Measurements from ENCODE around the gene RFX1. TPM values are rescaled to one million over a fixed set of nuclear protein-coding genes. Genes with fewer than 3 reads are reported as not detected.
A peak's percentile ranks its signal among the peaks of the same experiment; 100 is the strongest.

RFX1 gene
- total and polyA plus RNA-seq, 2 experiments from 2014 or later = 8.9 to 11.8 TPM

DNA sequence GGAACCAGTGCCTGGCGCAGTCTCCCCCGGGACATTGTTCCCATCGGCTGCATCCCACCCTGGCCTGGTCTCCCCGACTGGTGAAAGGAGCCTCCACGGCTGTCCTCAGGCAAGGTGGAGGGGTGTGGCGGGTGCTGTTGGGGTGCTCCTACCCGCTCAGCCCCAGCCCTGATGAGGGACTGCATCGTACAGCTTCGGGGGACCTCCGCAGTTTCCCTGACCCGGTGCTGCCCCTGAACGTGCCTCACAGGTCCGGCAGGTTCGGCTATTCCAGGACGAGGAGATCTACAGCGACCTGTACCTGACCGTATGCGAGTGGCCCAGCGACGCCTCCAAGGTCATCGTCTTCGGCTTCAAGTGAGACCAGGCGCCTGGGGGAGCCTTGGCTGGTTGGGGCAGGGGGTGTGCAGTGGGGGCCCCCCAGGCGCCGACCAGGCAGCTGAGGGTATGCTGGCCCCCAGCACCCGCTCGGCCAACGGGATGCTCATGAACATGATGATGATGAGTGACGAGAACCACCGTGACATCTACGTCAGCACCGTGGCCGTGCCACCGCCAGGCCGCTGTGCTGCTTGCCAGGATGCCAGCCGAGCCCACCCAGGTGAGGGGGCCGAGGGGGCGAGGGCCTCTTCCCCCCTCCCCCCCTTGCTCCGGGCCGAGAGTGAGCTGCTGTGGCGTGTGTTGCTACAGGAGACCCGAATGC lies 50.3 kb downstream of the RFX1 start:
- no peak overlapping the region for H3K4me3 ChIP-seq
- H3K4me1 ChIP-seq (ENCODE audit: insufficient read depth) = peaks cover 8% of the 10 kb centered on the region; the same call in 1 of the 2 replicates

More for the DNA sequence above, 50.3 kb downstream of the RFX1 start:
- ATAC-seq (no peak), DNase-seq (ENCODE audit: low spot score) (no peak)
- Histone ChIP-seq H2AFZ (no peak overlapping the region), H3K79me2 (replicated peaks; ENCODE audit: insufficient read depth) (peaks cover 17% of the 10 kb centered on the region), H3K36me3 (ENCODE audit: insufficient read depth) (peaks cover 13% of the 10 kb centered on the region; the same call in 1 of the 2 replicates), H3K9me2 (ENCODE audit: insufficient read depth) (no peaks in the 10 kb centered on the region), H3K27me3 (ENCODE audit: insufficient read depth) (no peaks in the 10 kb centered on the region), H3F3A (replicated peaks; ENCODE audit: low read depth) (0 out of 2 replicates have a peak, but pooled peaks cover 5% of the 10 kb centered on the region), H3K27ac (ENCODE audit: low read depth) (no peak overlapping the region), H3K4me2 (no peak overlapping the region), H4K20me1 (replicated peaks; ENCODE audit: insufficient read depth) (peaks cover 17% of the 10 kb centered on the region)
- Mint-ChIP-seq H3K4me1 (peaks cover 9% of the 10 kb centered on the region), H3K36me3 (ENCODE audit: low read depth) (peaks cover 48% of the 10 kb centered on the region), H3K4me3 (no peak overlapping the region), H3K9me3 (no peaks in the 10 kb centered on the region), H3K27ac (0 out of 2 replicates have a peak overlapping the region, but pooled peaks have one; percentile 23), H3K27me3 (ENCODE audit: insufficient read depth, low read depth, poor library complexity) (peaks cover 2% of the 10 kb centered on the region)
- TF ChIP-seq ZNF114 (CRISPR knock-in tag; IDR thresholded peaks at IDR 0.05) (no peak), NANOG (IDR thresholded peaks at IDR 0.05; ENCODE audit: borderline replicate concordance) (no peak)
- TF ChIP-seq, protein P1, sequence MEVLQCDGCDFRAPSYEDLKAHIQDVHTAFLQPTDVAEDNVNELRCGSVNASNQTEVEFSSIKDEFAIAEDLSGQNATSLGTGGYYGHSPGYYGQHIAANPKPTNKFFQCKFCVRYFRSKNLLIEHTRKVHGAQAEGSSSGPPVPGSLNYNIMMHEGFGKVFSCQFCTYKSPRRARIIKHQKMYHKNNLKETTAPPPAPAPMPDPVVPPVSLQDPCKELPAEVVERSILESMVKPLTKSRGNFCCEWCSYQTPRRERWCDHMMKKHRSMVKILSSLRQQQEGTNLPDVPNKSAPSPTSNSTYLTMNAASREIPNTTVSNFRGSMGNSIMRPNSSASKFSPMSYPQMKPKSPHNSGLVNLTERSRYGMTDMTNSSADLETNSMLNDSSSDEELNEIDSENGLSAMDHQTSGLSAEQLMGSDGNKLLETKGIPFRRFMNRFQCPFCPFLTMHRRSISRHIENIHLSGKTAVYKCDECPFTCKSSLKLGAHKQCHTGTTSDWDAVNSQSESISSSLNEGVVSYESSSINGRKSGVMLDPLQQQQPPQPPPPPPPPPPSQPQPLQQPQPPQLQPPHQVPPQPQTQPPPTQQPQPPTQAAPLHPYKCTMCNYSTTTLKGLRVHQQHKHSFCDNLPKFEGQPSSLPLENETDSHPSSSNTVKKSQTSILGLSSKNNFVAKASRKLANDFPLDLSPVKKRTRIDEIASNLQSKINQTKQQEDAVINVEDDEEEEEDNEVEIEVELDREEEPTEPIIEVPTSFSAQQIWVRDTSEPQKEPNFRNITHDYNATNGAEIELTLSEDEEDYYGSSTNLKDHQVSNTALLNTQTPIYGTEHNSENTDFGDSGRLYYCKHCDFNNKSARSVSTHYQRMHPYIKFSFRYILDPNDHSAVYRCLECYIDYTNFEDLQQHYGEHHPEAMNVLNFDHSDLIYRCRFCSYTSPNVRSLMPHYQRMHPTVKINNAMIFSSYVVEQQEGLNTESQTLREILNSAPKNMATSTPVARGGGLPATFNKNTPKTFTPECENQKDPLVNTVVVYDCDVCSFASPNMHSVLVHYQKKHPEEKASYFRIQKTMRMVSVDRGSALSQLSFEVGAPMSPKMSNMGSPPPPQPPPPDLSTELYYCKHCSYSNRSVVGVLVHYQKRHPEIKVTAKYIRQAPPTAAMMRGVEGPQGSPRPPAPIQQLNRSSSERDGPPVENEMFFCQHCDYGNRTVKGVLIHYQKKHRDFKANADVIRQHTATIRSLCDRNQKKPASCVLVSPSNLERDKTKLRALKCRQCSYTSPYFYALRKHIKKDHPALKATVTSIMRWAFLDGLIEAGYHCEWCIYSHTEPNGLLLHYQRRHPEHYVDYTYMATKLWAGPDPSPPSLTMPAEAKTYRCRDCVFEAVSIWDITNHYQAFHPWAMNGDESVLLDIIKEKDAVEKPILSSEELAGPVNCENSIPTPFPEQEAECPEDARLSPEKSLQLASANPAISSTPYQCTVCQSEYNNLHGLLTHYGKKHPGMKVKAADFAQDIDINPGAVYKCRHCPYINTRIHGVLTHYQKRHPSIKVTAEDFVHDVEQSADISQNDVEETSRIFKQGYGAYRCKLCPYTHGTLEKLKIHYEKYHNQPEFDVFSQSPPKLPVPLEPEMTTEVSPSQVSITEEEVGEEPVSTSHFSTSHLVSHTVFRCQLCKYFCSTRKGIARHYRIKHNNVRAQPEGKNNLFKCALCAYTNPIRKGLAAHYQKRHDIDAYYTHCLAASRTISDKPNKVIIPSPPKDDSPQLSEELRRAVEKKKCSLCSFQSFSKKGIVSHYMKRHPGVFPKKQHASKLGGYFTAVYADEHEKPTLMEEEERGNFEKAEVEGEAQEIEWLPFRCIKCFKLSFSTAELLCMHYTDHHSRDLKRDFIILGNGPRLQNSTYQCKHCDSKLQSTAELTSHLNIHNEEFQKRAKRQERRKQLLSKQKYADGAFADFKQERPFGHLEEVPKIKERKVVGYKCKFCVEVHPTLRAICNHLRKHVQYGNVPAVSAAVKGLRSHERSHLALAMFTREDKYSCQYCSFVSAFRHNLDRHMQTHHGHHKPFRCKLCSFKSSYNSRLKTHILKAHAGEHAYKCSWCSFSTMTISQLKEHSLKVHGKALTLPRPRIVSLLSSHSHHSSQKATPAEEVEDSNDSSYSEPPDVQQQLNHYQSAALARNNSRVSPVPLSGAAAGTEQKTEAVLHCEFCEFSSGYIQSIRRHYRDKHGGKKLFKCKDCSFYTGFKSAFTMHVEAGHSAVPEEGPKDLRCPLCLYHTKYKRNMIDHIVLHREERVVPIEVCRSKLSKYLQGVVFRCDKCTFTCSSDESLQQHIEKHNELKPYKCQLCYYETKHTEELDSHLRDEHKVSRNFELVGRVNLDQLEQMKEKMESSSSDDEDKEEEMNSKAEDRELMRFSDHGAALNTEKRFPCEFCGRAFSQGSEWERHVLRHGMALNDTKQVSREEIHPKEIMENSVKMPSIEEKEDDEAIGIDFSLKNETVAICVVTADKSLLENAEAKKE (CRISPR knock-in tag; IDR thresholded peaks at IDR 0.05) = no peak
